Measurements from ENCODE around the gene BFSP1. TPM values are rescaled to one million over a fixed set of nuclear protein-coding genes. Genes with fewer than 3 reads are reported as not detected.

Gene BFSP1
- total and polyA plus RNA-seq, 2 donors: 2.0 to 3.3 TPM

- no peaks in the 10 kb centered on the region for H3K4me1 ChIP-seq (ENCODE audit: insufficient read depth)
- DNase-seq (ENCODE audit: extremely low spot score): no peak
- no peak overlapping the region for H3K27ac ChIP-seq (ENCODE audit: low read depth)
- H3K36me3 ChIP-seq (ENCODE audit: insufficient read depth): no peaks in the 10 kb centered on the region
- WGBS: 91% methylated on average over 11 of the region's 11 CpGs
- no peak overlapping the region for H3K4me3 ChIP-seq (ENCODE audit: low read depth, low read length)
These were observed 40.1 kb downstream of the BFSP1 start for GRCh38 chr20:17491041-17491440.

GRCh38 chr20:17490501-17490900 is 40.7 kb downstream of the BFSP1 start:
- WGBS: 89% methylated on average over 7 of the region's 7 CpGs
- no peak overlapping the region for H3K27ac ChIP-seq (ENCODE audit: low read depth)
- H3K4me3 ChIP-seq (ENCODE audit: low read depth, low read length): no peak overlapping the region
- H3K36me3 ChIP-seq (ENCODE audit: insufficient read depth): no peaks in the 10 kb centered on the region
- no peak for DNase-seq (ENCODE audit: extremely low spot score)
- H3K4me1 ChIP-seq (ENCODE audit: insufficient read depth): no peaks in the 10 kb centered on the region

- H3K4me1 ChIP-seq (ENCODE audit: insufficient read depth): no peaks in the 10 kb centered on the region
- DNase-seq (ENCODE audit: extremely low spot score): no peak
- 83% methylated on average over 9 of the region's 9 CpGs for WGBS
- H3K27ac ChIP-seq (ENCODE audit: low read depth): no peak overlapping the region
- no peaks in the 10 kb centered on the region for H3K36me3 ChIP-seq (ENCODE audit: insufficient read depth)
- H3K4me3 ChIP-seq (ENCODE audit: low read depth, low read length): no peak overlapping the region
These were observed 42.1 kb downstream of the BFSP1 start for GRCh38 chr20:17488916-17489600.

DNA sequence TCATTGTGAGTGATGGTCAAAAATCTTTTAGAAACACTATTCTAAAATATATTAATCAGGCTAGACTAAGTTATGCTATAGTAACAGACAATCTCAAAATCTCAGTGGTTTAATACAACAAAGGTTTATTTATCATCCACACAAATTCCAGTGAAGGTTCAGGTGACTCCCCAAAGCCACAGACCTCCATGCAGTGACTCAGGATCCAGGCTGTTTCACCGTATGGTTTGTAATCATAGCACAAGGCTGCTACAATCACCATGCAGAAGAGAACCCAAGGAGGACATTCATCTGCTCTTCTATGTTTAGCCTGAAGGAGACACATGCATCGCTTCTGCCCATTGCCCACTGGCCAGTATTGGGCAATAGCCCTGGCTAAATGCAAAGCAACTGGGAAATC is 46.2 kb downstream of the BFSP1 start:
- H3K27ac ChIP-seq (ENCODE audit: low read depth): no peak overlapping the region
- H3K36me3 ChIP-seq (ENCODE audit: insufficient read depth): no peaks in the 10 kb centered on the region
- WGBS: 93% methylated on average over 2 of the region's 2 CpGs
- no peak overlapping the region for H3K4me3 ChIP-seq (ENCODE audit: low read depth, low read length)
- no peaks in the 10 kb centered on the region for H3K4me1 ChIP-seq (ENCODE audit: insufficient read depth)
- no peak for DNase-seq (ENCODE audit: extremely low spot score)

DNA sequence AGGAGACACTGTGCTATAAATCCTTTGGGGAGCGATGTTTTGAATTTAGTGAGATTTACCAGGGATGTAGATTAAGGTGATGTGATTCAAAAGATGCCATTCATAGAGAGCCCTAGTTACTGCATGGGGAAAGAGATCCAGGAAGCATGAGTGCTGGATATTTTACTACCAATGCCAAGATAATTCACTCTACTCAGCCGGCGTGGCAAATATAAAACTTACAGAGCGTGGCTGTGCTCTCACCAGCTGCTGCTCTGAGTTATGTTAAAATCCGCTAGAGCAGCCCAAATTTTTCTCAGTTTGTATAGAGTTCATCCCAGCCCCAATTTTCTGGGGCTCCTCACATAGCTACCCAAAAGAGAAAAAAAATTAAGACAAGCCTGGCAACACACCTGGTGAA is 48.6 kb downstream of the BFSP1 start:
- no peak for DNase-seq (ENCODE audit: extremely low spot score)
- Histone ChIP-seq H3K4me3 (ENCODE audit: low read depth, low read length) (no peak overlapping the region), H3K4me1 (ENCODE audit: insufficient read depth) (no peaks in the 10 kb centered on the region), H3K36me3 (ENCODE audit: insufficient read depth) (no peaks in the 10 kb centered on the region), H3K27ac (ENCODE audit: low read depth) (no peak overlapping the region)
- WGBS: 35% methylated on average over 5 of the region's 5 CpGs

GRCh38 chr20:17481661-17482060 is 49.5 kb downstream of the BFSP1 start:
- no peaks in the 10 kb centered on the region for H3K36me3 ChIP-seq (ENCODE audit: insufficient read depth)
- DNase-seq (ENCODE audit: extremely low spot score): no peak
- H3K27ac ChIP-seq (ENCODE audit: low read depth): no peak overlapping the region
- H3K4me3 ChIP-seq (ENCODE audit: low read depth, low read length): no peak overlapping the region
- WGBS: 91% methylated on average over 16 of the region's 16 CpGs
- no peaks in the 10 kb centered on the region for H3K4me1 ChIP-seq (ENCODE audit: insufficient read depth)

DNA sequence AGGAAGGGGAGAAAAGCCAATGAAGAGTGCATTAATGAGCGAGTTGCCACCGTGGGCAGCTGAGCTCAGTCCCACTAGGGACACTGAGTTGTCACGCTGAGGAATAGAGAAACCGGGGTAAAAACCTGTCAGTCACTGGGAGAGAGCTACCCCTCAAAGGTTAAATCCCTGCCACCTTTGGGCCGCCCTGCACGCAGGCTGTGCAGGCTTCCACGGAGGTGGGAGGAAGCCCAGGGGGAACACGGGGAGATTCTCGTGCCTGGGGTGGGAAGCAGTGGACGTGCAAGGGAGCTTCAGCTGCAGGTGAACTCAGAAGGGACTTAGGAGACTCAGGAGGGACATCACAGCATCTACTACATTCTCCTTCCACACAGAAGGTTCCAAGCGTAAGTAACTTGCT is 50.5 kb downstream of the BFSP1 start:
- no peaks in the 10 kb centered on the region for H3K4me1 ChIP-seq (ENCODE audit: insufficient read depth)
- DNase-seq (ENCODE audit: extremely low spot score): no peak
- 83% methylated on average over 11 of the region's 11 CpGs for WGBS
- no peaks in the 10 kb centered on the region for H3K36me3 ChIP-seq (ENCODE audit: insufficient read depth)
- H3K4me3 ChIP-seq (ENCODE audit: low read depth, low read length): no peak overlapping the region
- no peak overlapping the region for H3K27ac ChIP-seq (ENCODE audit: low read depth)

DNA sequence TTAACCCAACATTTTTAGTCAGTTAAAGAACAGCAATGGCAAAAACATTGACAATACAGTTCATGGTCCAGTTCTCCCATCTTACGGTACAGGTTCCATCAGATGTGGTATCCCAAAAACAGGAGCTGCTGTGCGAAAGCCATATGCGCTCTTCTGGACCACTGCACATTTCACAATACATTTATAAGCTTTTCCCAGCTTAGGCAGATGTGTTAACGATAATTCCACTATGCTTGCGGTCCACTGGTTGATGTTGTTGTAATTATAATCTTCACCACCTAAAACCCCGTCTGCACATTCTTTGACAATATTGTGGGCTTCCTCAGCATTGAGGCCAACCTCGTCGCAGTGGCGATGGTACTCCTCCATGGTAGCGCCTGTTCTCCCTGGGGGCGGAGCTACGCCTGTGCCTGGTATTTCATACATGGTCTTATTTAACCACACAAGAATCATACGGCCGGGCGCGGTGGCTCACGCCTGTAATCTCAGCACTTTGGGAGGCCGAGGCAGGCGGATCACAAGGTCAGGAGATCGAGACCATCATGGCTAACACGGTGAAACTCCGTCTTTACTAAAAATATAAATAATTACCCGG is 52.0 kb downstream of the BFSP1 start:
- H3K36me3 ChIP-seq (ENCODE audit: insufficient read depth): no peaks in the 10 kb centered on the region
- no peak for DNase-seq (ENCODE audit: extremely low spot score)
- no peak overlapping the region for H3K27ac ChIP-seq (ENCODE audit: low read depth)
- no peak overlapping the region for H3K4me3 ChIP-seq (ENCODE audit: low read depth, low read length)
- H3K4me1 ChIP-seq (ENCODE audit: insufficient read depth): no peaks in the 10 kb centered on the region
- 91% methylated on average over 23 of the region's 23 CpGs for WGBS

DNA sequence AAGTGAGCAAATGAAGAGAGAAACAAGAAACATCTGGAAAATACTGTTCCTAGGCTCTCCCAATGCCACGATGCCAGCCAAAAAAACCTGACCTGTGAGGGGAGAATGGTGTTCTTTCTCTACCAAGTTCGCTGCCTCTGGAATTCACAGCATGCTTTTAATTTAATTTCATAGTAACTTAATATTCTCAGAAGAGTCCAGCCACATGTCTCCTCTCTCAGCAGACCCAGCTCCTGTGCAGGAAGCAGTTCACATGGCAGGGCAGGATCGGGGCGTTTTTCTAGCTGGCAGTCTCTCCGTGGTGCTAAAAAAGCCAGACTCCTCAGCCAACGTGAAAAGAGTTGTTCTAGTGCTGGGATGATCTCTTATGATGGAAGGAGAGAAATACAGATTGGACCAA is 57.5 kb downstream of the BFSP1 start:
- Histone ChIP-seq H3K27ac (ENCODE audit: low read depth) (no peak overlapping the region), H3K4me1 (ENCODE audit: insufficient read depth) (no peaks in the 10 kb centered on the region), H3K36me3 (ENCODE audit: insufficient read depth) (no peaks in the 10 kb centered on the region), H3K4me3 (ENCODE audit: low read depth, low read length) (no peak overlapping the region)
- WGBS: 43% methylated on average over 6 of the region's 6 CpGs
- DNase-seq (ENCODE audit: extremely low spot score): no peak

DNA sequence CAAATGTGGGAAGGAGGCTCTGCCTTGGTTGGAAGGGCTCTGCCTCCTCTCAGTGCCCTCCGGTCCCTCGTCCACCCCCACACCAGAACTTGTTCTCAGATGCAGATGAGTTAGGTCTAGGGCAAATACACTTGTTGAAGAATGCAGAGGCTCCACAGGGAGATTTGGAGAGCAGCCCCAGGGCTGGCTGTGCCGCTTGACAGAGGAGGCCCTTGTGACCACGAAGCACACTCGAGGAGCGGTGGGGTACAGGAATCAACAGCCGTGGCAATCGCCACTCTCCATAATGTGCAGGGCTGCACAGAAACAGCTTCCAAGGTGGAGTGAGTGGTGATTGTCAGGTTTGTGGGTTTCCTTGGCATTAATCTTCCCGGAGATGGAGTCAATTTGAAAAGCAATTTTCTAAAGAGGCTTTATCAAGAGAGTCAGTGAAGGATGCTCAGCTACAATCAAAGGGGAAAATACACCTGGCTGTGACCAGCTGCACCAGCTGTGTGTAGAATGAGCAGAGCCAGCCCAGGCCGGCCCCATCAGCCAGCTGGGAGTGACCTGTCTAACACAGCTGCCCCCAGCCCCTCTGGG is 59.5 kb downstream of the BFSP1 start:
- Histone ChIP-seq H3K4me1 (ENCODE audit: insufficient read depth) (no peaks in the 10 kb centered on the region), H3K4me3 (ENCODE audit: low read depth, low read length) (no peak overlapping the region), H3K27ac (ENCODE audit: low read depth) (no peak overlapping the region), H3K36me3 (ENCODE audit: insufficient read depth) (no peaks in the 10 kb centered on the region)
- DNase-seq (ENCODE audit: extremely low spot score): no peak
- 83% methylated on average over 10 of the region's 10 CpGs for WGBS

DNA sequence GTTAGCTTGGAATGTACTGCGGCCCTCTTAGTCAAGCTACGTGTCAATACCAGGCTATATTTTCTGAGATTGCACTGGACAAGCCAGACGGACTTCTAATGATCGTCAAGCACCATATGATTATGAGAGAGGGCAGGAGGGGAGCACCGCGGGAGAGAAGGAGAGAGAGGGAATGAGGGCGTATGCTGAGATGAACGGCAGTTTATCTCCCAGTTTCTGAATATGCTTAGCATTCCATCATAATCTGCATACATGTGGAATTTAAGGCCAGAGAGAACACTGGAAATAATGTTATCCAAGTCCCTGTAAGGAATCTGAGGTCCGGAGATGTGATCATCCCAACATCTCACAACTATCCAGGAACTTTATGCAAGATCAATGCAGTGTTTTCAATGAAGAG is 60.2 kb downstream of the BFSP1 start:
- WGBS: 74% methylated on average over 9 of the region's 9 CpGs
- no peak for DNase-seq (ENCODE audit: extremely low spot score)
- Histone ChIP-seq H3K36me3 (ENCODE audit: insufficient read depth) (no peaks in the 10 kb centered on the region), H3K27ac (ENCODE audit: low read depth) (no peak overlapping the region), H3K4me3 (ENCODE audit: low read depth, low read length) (no peak overlapping the region), H3K4me1 (ENCODE audit: insufficient read depth) (no peaks in the 10 kb centered on the region)

DNA sequence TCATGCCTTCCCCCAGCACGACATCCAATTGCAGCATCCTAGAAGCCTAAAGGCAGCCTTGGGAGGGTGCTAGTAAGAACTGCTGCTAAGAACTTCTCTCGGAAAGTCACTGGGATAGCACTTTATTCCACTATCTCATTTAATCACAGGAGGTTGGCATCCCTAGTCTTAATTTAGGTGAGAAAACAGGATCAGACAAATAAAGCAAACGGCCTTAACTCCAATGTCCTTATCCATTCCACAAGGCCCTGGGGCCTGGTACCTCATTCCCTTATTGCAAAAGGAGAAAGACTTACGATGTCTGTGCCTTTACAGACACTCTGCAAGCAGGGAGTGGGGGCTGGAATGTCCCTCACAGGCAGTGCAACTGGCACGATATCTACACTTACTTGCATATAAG is 60.7 kb downstream of the BFSP1 start:
- Histone ChIP-seq H3K36me3 (ENCODE audit: insufficient read depth) (no peaks in the 10 kb centered on the region), H3K4me1 (ENCODE audit: insufficient read depth) (no peaks in the 10 kb centered on the region), H3K27ac (ENCODE audit: low read depth) (no peak overlapping the region), H3K4me3 (ENCODE audit: low read depth, low read length) (no peak overlapping the region)
- no peak for DNase-seq (ENCODE audit: extremely low spot score)
- 82% methylated on average over 5 of the region's 5 CpGs for WGBS

DNA sequence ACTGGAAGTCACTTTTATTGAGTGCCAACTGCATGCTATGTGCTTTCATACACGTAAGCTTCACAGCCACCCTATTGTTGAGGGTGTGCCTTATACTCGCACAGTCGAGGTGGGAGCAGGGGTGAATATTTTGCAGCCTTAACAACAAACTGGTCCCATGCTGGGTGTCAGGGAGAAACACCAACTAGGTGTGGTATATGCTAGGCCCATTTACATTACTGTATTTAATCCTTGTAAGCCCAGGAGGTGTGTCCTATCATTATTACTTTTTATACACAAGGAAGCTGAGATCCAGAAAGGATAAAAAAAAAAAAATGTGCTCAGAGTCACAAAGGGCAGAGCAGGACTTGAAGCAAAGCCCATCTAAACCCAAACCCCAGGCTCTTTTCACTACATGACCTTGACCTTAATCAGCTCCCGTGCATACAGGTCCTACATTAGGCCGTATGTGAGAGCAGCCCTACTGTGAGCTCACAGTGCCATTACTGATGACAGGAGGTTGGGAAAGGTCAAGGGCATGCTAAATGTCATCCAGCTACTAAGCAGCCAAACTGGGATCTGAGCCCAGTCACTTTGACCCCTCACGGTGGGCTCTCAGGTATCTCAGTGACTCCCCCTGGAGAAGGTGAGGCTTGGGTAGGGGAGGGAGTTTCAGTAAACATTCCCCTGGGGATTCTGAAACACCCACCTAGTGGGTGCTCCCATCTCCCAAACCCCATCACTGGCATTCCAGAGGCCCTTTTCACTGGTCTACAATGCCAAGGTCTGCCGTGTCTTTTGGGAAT is 61.7 kb downstream of the BFSP1 start:
- WGBS: 78% methylated on average over 7 of the region's 7 CpGs
- Histone ChIP-seq H3K27ac (ENCODE audit: low read depth) (no peak overlapping the region), H3K4me1 (ENCODE audit: insufficient read depth) (no peaks in the 10 kb centered on the region), H3K36me3 (ENCODE audit: insufficient read depth) (no peaks in the 10 kb centered on the region), H3K4me3 (ENCODE audit: low read depth, low read length) (no peak overlapping the region)
- no peak for DNase-seq (ENCODE audit: extremely low spot score)
